ENCODE results near the gene LSM4. TPM values are rescaled to one million over a fixed set of nuclear protein-coding genes. Genes with fewer than 3 reads are reported as not detected.
"Not testable (repeated sequence)": the region's sequence is repeated elsewhere in the genome, so short reads cannot be mapped to it uniquely, and the experiment has no call there.

Gene LSM4
- total and polyA plus RNA-seq, 5 donors = 55.6 to 131 (median 65.7) TPM

- intact Hi-C loops (cut with DNase I) = loop anchor here in 1 of 4 donors (10.0 kb wide), 1 partner anchor 122 kb away; the partner anchor contains the start of gene RAB3A
- no peak overlapping the region for H3K27ac ChIP-seq (ENCODE audit: low read length)
- WGBS = 94% methylated on average over 5 of the region's 5 CpGs
Measured at GRCh38 chr19:18326772-18327171, 3.9 kb upstream of the LSM4 start.

GRCh38 chr19:18324373-18324731, 1.5 kb upstream of the LSM4 start:
- peak in 1 of 3 donors; percentile 33 for DNase-seq
- WGBS = 43% methylated on average over 6 of the region's 6 CpGs
- H3K27me3 ChIP-seq (ENCODE audit: control insufficient read depth, insufficient read depth); H3K27ac ChIP-seq (ENCODE audit: low read length); ATAC-seq; H3K4me3 ChIP-seq (ENCODE audit: low read length); H3K4me1 ChIP-seq (ENCODE audit: control insufficient read depth, insufficient read depth, low read length); H3K9me3 ChIP-seq (ENCODE audit: control insufficient read depth, low read length): not testable (repeated sequence)
- intact Hi-C loops (cut with DNase I) = loop anchor here in 2 of 4 donors (5.0 to 10.0 kb wide), 2 partner anchors 42 to 120 kb away; partner anchors contain the start of genes JUND (in 1 of the 2) and RAB3A (in 1 of the 2)

More at GRCh38 chr19:18326772-18327171, 3.9 kb upstream of the LSM4 start:
- no peaks in the 10 kb centered on the region for H3K9me3 ChIP-seq (ENCODE audit: control insufficient read depth, low read length)
- ATAC-seq (no peak), DNase-seq (peak in 1 of 3 donors; percentile 16)
- H3K4me3 ChIP-seq (ENCODE audit: low read length) = no peak overlapping the region
- H3K27me3 ChIP-seq (ENCODE audit: control insufficient read depth, insufficient read depth) = no peaks in the 10 kb centered on the region
- H3K4me1 ChIP-seq (ENCODE audit: control insufficient read depth, insufficient read depth, low read length) = no peaks in the 10 kb centered on the region

- H3K27ac ChIP-seq (ENCODE audit: low read length) = peak overlapping the region; percentile 71
- peak; percentile 70 to 79 (median 75) for DNase-seq
- no peaks in the 10 kb centered on the region for H3K27me3 ChIP-seq (ENCODE audit: control insufficient read depth, insufficient read depth)
- ATAC-seq = peak in 1 of 2 donors; percentile 48
- WGBS = 2% methylated on average over 7 of the region's 7 CpGs
- intact Hi-C loops (cut with DNase I) = loop anchor here (2.0 to 10.0 kb wide), 4 partner anchors 40 to 118 kb away; partner anchors contain the start of genes JUND (in 3 of the 4) and RAB3A (in 1 of the 4)
- no peaks in the 10 kb centered on the region for H3K9me3 ChIP-seq (ENCODE audit: control insufficient read depth, low read length)
- H3K4me1 ChIP-seq (ENCODE audit: control insufficient read depth, insufficient read depth, low read length) = peaks cover 6% of the 10 kb centered on the region
- H3K4me3 ChIP-seq (ENCODE audit: low read length) = peak overlapping the region; percentile 80
Measured at GRCh38 chr19:18322318-18322758, 538 bp downstream of the LSM4 start.

DNA sequence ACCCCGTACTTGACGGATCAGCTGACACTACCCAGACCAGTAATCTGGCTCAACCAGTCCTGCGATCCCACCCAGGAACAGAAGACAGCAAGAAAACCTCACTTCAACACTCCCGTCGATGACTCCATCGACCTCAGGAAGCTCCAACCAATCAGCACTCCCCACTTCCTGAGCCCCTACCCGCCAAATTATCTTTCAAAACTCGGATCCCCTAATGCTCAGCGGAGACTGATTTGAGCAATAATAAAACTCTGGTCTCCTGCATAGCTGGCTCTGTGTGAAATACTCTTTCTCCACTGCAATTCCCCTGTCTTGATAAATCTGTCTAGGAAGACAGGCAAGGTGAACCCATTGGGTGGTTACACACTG, 1.2 kb downstream of the LSM4 start:
- H3K27ac ChIP-seq (ENCODE audit: low read length) = peak overlapping the region; percentile 71
- no peak overlapping the region for H3K4me3 ChIP-seq (ENCODE audit: low read length)
- no peak for DNase-seq
- intact Hi-C loops (cut with DNase I) = loop anchor here (2.0 to 10.0 kb wide), 4 partner anchors 39 to 117 kb away; partner anchors contain the start of genes JUND (in 3 of the 4) and RAB3A (in 1 of the 4)
- H3K4me1 ChIP-seq (ENCODE audit: control insufficient read depth, insufficient read depth, low read length) = peaks cover 6% of the 10 kb centered on the region
- WGBS = 18% methylated on average over 9 of the region's 9 CpGs
- H3K27me3 ChIP-seq (ENCODE audit: control insufficient read depth, insufficient read depth) = no peaks in the 10 kb centered on the region
- no peak for ATAC-seq
- H3K9me3 ChIP-seq (ENCODE audit: control insufficient read depth, low read length) = no peaks in the 10 kb centered on the region

- H3K9me3 ChIP-seq (ENCODE audit: control insufficient read depth, low read length) = no peaks in the 10 kb centered on the region
- H3K27ac ChIP-seq (ENCODE audit: low read length) = peak overlapping the region; percentile 12
- H3K4me1 ChIP-seq (ENCODE audit: control insufficient read depth, insufficient read depth, low read length) = peaks cover 6% of the 10 kb centered on the region
- 60% methylated on average over 14 of the region's 14 CpGs for WGBS
- intact Hi-C loops (cut with DNase I) = loop anchor here in 2 of 4 donors (5.0 to 10.0 kb wide), 2 partner anchors 39 to 116 kb away; partner anchors contain the start of genes JUND (in 1 of the 2) and RAB3A (in 1 of the 2)
- H3K27me3 ChIP-seq (ENCODE audit: control insufficient read depth, insufficient read depth) = no peaks in the 10 kb centered on the region
- H3K4me3 ChIP-seq (ENCODE audit: low read length) = no peak overlapping the region
- no peak for ATAC-seq
- peak in 1 of 3 donors; percentile 38 for DNase-seq
Measured at GRCh38 chr19:18320865-18321733, 1.8 kb downstream of the LSM4 start.

DNA sequence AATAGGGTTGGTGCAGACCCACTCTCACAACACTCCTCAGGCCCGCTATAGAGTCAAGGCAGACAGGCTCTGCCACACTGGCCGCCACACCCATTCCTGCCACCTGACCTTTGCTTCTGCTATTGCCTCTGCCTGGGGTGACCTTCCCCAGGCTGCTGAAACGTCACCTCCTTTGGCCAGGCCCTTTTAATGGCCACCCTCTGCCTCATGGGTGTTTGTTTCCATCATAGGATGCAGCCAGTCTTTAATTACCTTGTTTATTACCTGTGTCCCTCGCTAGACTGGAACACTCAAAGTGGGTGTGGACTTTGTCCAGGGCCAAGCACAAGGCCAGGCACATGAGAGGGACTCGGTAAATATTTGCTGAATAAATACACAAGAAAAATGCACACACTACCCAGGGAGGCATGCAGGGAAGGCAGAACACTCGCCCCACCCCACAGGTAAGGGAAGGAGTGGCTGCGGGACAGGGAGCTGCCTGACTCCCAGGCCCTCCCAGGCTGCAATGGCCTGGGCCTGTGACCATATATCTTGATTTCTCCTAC, 3.2 kb downstream of the LSM4 start:
- Histone ChIP-seq H3K4me3 (ENCODE audit: low read length) (no peak overlapping the region), H3K9me3 (ENCODE audit: control insufficient read depth, low read length) (no peaks in the 10 kb centered on the region), H3K4me1 (ENCODE audit: control insufficient read depth, insufficient read depth, low read length) (peaks cover 6% of the 10 kb centered on the region), H3K27ac (ENCODE audit: low read length) (no peak overlapping the region), H3K27me3 (ENCODE audit: control insufficient read depth, insufficient read depth) (no peaks in the 10 kb centered on the region)
- 87% methylated on average over 7 of the region's 7 CpGs for WGBS
- intact Hi-C loops (cut with DNase I) = loop anchor here in 2 of 4 donors (5.0 to 10.0 kb wide), 2 partner anchors 37 to 115 kb away; partner anchors contain the start of genes JUND (in 1 of the 2) and RAB3A (in 1 of the 2)
- no peak for ATAC-seq
- DNase-seq = peak in 1 of 3 donors; percentile 59

DNA sequence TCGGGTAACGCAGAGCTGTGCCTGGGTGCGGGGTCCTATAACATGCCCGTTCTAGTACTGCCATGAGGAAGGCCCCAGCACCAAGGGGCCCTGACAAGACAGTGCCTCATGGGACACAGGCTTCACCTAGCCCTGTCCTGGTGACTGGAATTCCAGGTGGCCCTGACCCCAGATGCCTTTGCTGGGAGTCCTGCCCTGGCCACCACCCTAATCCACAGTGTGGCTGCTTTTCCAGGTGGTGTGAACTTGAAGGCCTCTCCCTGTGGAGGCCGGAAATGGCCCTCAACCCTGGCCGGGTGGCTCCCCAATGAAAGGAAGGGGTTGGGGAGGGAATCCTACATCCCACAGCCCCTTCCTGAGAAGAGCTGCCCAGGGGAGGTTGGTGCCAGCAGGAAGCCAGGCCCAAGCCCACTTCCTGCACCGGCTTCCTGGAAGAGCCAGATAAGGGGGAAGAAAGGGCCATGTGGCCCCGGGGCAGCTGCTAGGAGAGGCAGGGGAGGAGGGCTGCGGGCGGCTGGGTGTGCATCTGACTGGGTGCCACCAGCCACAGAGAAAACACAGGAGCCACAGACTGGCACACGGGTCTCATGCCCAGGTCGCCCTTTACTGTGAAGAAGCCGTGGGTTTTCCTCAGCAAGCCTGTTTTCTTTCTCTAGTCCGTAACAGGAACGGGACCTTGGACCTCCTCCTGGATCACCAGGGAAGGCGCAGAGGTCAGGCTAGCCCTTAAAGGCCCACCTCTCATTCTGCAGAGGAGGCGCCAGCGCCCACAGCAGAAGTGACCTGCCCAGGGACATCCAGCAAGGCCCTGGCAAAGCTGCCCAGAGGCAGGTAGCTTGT, 4.7 kb downstream of the LSM4 start:
- DNase-seq = peak; percentile 54 to 87 (median 86)
- intact Hi-C loops (cut with DNase I) = no loop called here
- 58% methylated on average over 18 of the region's 18 CpGs for WGBS
- peaks cover 6% of the 10 kb centered on the region for H3K4me1 ChIP-seq (ENCODE audit: control insufficient read depth, insufficient read depth, low read length)
- no peaks in the 10 kb centered on the region for H3K27me3 ChIP-seq (ENCODE audit: control insufficient read depth, insufficient read depth)
- H3K27ac ChIP-seq (ENCODE audit: low read length) = peak overlapping the region; percentile 32
- no peaks in the 10 kb centered on the region for H3K9me3 ChIP-seq (ENCODE audit: control insufficient read depth, low read length)
- peak; percentile 20 to 43 for ATAC-seq
- H3K4me3 ChIP-seq (ENCODE audit: low read length) = no peak overlapping the region

GRCh38 chr19:18313398-18313797, 9.5 kb downstream of the LSM4 start:
- Histone ChIP-seq H3K27ac (ENCODE audit: low read length) (no peak overlapping the region), H3K4me3 (ENCODE audit: low read length) (no peak overlapping the region), H3K27me3 (ENCODE audit: control insufficient read depth, insufficient read depth) (no peaks in the 10 kb centered on the region), H3K9me3 (ENCODE audit: control insufficient read depth, low read length) (no peaks in the 10 kb centered on the region), H3K4me1 (ENCODE audit: control insufficient read depth, insufficient read depth, low read length) (no peaks in the 10 kb centered on the region)
- intact Hi-C loops (cut with DNase I) = no loop called here
- WGBS = 98% methylated on average over 3 of the region's 3 CpGs
- DNase-seq (no peak), ATAC-seq (no peak)

DNA sequence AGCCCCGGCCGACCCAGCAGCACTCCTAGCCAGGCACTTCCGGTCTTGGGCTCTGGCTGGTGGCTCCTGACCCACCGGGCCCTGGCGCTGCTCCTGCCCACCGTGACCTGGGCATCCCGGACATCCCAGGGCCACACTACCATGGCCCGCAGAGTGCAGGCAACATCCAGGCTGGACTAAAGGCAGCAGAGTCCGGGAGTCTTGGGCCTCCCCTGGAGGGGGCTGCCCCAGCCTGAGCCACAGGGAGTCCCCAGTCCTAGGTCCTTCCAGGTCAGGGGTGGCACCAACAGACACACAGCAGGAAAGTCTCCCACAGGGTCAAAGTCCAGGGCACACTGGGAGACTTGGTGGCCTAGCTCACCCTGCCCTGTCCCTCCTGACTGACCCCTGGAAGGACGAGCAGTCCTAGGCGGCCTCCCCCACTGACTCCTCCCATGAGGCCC, 10.8 kb downstream of the LSM4 start:
- H3K27ac ChIP-seq (ENCODE audit: low read length) = no peak overlapping the region
- H3K9me3 ChIP-seq (ENCODE audit: control insufficient read depth, low read length) = no peaks in the 10 kb centered on the region
- ATAC-seq (no peak), DNase-seq (no peak)
- WGBS = 87% methylated on average over 11 of the region's 11 CpGs
- intact Hi-C loops (cut with DNase I) = no loop called here
- H3K27me3 ChIP-seq (ENCODE audit: control insufficient read depth, insufficient read depth) = no peaks in the 10 kb centered on the region
- no peaks in the 10 kb centered on the region for H3K4me1 ChIP-seq (ENCODE audit: control insufficient read depth, insufficient read depth, low read length)
- no peak overlapping the region for H3K4me3 ChIP-seq (ENCODE audit: low read length)

GRCh38 chr19:18311502-18312091, 11.3 kb downstream of the LSM4 start:
- DNase-seq (peak in 1 of 3 donors; percentile 51), ATAC-seq (no peak)
- Histone ChIP-seq H3K9me3 (ENCODE audit: control insufficient read depth, low read length) (no peaks in the 10 kb centered on the region), H3K4me3 (ENCODE audit: low read length) (no peak overlapping the region), H3K4me1 (ENCODE audit: control insufficient read depth, insufficient read depth, low read length) (no peaks in the 10 kb centered on the region), H3K27ac (ENCODE audit: low read length) (no peak overlapping the region), H3K27me3 (ENCODE audit: control insufficient read depth, insufficient read depth) (no peaks in the 10 kb centered on the region)
- WGBS = 89% methylated on average over 22 of the region's 22 CpGs
- intact Hi-C loops (cut with DNase I) = no loop called here
